Trophoblast cell (in vitro differentiated cells and primary cell): Measurements from ENCODE around the gene ZPBP2.

Source experiments
- DNase-seq, 2 donors: peaks; one replicate each; pipeline ENCODE4 v3.0.0-alpha.2; 2016
- H2AFZ ChIP-seq: 2 replicates; pipeline ENCODE4 v1.6.1; 2013; ENCODE audit warnings: low read length, moderate library complexity, mild to moderate bottlenecking; ENCODE audit not compliant: insufficient read depth, poor library complexity
- H2AK5ac ChIP-seq: 2 replicates; pipeline ENCODE4 v1.6.1; 2013; ENCODE audit warnings: mild to moderate bottlenecking, low read length
- H2BK120ac ChIP-seq: 2 replicates; pipeline ENCODE4 v1.6.1; 2013; ENCODE audit warnings: low read length, mild to moderate bottlenecking, moderate library complexity; ENCODE audit not compliant: insufficient read depth, poor library complexity
- H2BK12ac ChIP-seq: 2 replicates; pipeline ENCODE4 v1.6.1; 2013; ENCODE audit warnings: mild to moderate bottlenecking, low read length, moderate library complexity
- H2BK5ac ChIP-seq: 2 replicates; pipeline ENCODE4 v1.6.1; 2013; ENCODE audit warnings: low read length, low read depth, moderate library complexity, mild to moderate bottlenecking; ENCODE audit not compliant: poor library complexity
- H3K14ac ChIP-seq: 2 replicates; pipeline ENCODE4 v1.6.1; 2013; ENCODE audit warnings: mild to moderate bottlenecking, low read length
- H3K18ac ChIP-seq: 2 replicates; pipeline ENCODE4 v1.6.1; 2013; ENCODE audit warnings: mild to moderate bottlenecking, low read length
- H3K23ac ChIP-seq: 2 replicates; pipeline ENCODE4 v1.6.1; 2013; ENCODE audit warnings: low read length
- H3K27ac ChIP-seq: 2 replicates; pipeline ENCODE4 v1.5.1; 2013; ENCODE audit warnings: low read depth, mild to moderate bottlenecking, inconsistent platforms, low read length, moderate library complexity
- H3K27me3 ChIP-seq: 2 replicates; pipeline ENCODE4 v1.6.1; 2013; ENCODE audit warnings: inconsistent platforms, mild to moderate bottlenecking, low read length, moderate library complexity; ENCODE audit not compliant: insufficient read depth
- H3K36me3 ChIP-seq, 2 experiments: 1 replicate in 1 of 2; 2 replicates in 1 of 2; pipeline ENCODE4 v1.6.1; 2013; ENCODE audit warnings: low read length in 2 of 2, mild to moderate bottlenecking in 2 of 2, moderate library complexity in 1 of 2; ENCODE audit not compliant: insufficient read depth in 2 of 2, control insufficient read depth in 1 of 2
- H3K4ac ChIP-seq: 2 replicates; pipeline ENCODE4 v1.6.1; 2013; ENCODE audit warnings: low read depth, mild to moderate bottlenecking, low read length, moderate library complexity
- H3K4me1 ChIP-seq, 2 experiments: 1 replicate in 1 of 2; 2 replicates in 1 of 2; pipeline ENCODE4 v1.6.1; 2013; ENCODE audit warnings: low read length in 2 of 2, mild to moderate bottlenecking in 2 of 2, moderate library complexity in 1 of 2; ENCODE audit not compliant: insufficient read depth in 2 of 2, control insufficient read depth in 1 of 2
- H3K4me2 ChIP-seq: 2 replicates; pipeline ENCODE4 v1.6.1; 2013; ENCODE audit warnings: inconsistent platforms, mild to moderate bottlenecking, low read length, moderate library complexity
- H3K4me3 ChIP-seq: 2 replicates; pipeline ENCODE4 v1.5.1; 2013; ENCODE audit warnings: mild to moderate bottlenecking, low read depth, low read length, inconsistent platforms
- H3K79me1 ChIP-seq: one replicate; pipeline ENCODE4 v1.6.1; 2013; ENCODE audit warnings: low read length
- H3K79me2 ChIP-seq: 2 replicates; pipeline ENCODE4 v1.6.1; 2013; ENCODE audit warnings: low read length, mild to moderate bottlenecking; ENCODE audit not compliant: control insufficient read depth, insufficient read depth, poor library complexity
- H3K9ac ChIP-seq: 2 replicates; pipeline ENCODE4 v1.6.1; 2013; ENCODE audit warnings: mild to moderate bottlenecking, low read length
- H3K9me3 ChIP-seq: 2 replicates; pipeline ENCODE4 v1.6.1; 2013; ENCODE audit warnings: low read depth, mild to moderate bottlenecking, control low read depth, inconsistent platforms, low read length; ENCODE audit not compliant: insufficient read depth
- H4K12ac ChIP-seq: 2 replicates; pipeline ENCODE4 v1.6.1; 2013; ENCODE audit warnings: low read depth, mild to moderate bottlenecking, low read length, moderate library complexity
- H4K8ac ChIP-seq: 2 replicates; pipeline ENCODE4 v1.6.1; 2013; ENCODE audit warnings: low read depth, mild to moderate bottlenecking, low read length, moderate library complexity
- H4K91ac ChIP-seq: one replicate; pipeline ENCODE4 v1.6.1; 2013; ENCODE audit warnings: low read depth, mild to moderate bottlenecking, low read length, moderate library complexity
- WGBS: extraction: QIAGEN DNeasy Blood & Tissue Kit; methylation state at CpG from one replicate; pipeline ENCODE4 v1.1.7; 2013; ENCODE audit warnings: missing lambda C conversion rate; ENCODE audit not compliant: insufficient read length, insufficient coverage; ENCODE audit errors: extremely low coverage; 5-methylcytosine and 5-hydroxymethylcytosine counted together

ZPBP2 gene

DNA sequence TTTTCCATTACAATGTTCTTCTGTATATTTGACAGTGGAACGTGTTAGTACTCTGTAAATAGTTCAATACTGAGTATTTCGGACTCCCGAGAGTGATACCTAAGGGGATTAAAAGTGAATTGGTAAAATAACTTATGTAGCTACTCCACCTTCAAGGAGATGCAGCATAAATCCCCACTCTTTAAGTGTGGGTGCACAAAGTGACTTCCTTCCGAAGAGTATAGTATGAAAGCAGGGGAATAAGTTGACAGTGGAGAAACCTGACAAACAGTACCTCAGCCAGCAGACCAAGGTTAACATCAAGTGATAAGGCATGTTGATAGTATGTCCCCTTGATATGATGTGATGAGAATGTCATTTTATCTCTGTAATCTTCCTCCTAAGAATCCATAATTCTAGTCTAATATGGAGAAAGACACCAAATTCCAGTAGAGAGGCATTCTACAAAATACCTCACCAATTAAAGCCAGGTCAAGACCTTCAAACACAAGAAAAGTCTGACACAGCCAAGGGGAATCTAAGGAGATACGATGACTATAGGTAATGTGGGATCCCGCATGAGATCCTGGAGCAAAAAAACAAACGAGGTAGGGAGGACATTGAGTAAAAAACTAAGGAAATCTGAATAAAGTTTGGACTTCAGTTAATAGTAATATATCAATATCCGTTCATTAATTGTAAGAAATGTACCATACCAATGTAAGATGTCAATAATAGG is 1.8 kb upstream of the ZPBP2 start:
- Histone ChIP-seq H3K4me2 (no peak overlapping the region), H3K4me1 (no peaks in the 10 kb centered on the region), H3K36me3 (no peaks in the 10 kb centered on the region), H3K14ac (no peak overlapping the region), H3K27me3 (peaks cover 17% of the 10 kb centered on the region), H3K79me2 (no peaks in the 10 kb centered on the region), H3K9ac (no peak overlapping the region), H2BK12ac (no peak overlapping the region), H3K27ac (no peak overlapping the region), H3K4ac (no peak overlapping the region), H3K79me1 (no peaks in the 10 kb centered on the region), H2BK5ac (no peak overlapping the region), H2BK120ac (no peak overlapping the region), H3K9me3 (peaks cover 5% of the 10 kb centered on the region), H3K18ac (no peak overlapping the region), H2AK5ac (no peak overlapping the region), H4K91ac (no peak overlapping the region), H2AFZ (no peak overlapping the region), H3K4me3 (no peak overlapping the region), H4K8ac (no peak overlapping the region), H3K23ac (no peak overlapping the region), H4K12ac (no peak overlapping the region)
- no CpG with 5 or more reads among the region's 8 CpGs for WGBS
- DNase-seq = peak; percentile 53 to 96

DNA sequence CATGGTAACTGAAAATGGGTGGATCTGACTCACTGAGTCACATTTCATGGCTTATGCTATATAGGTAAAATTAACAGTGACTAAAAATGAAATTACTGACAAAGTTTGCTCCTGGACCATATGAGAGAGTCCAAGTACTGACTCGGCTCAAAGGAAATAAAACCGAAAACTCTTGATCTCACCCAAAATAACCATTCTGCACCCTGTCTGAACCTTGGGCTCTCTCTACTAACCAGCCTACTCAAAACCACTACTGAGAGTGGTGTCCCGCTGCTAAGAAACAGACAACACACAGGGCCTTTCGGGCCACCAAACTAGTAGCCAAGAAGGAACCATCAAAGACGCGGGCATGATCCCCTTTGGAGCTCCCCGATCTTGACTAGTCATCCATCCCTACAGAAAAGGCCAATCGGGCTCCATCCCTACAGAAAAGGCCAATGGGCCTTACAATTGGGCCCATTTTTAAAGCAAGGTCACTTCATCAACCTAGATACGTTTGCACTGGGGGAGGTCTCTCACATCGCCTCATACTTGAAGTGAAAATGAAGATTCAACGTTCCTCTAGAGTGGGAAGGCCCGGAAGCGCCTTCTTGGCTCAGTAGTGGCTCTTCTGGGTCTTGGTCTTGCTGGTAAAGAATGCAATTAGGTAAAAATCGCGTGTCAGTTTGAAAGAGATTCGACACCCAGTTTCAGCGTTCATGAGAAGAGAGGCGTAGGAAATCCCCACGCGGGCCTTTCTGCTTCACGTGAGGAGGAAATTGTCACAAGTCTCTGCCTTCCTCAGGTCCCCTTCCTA is 720 bp upstream of the ZPBP2 start:
- no peaks in the 10 kb centered on the region for H3K79me2 ChIP-seq
- H4K8ac ChIP-seq = no peak overlapping the region
- H3K9me3 ChIP-seq = peaks cover 5% of the 10 kb centered on the region
- H2AK5ac ChIP-seq = no peak overlapping the region
- H3K4me3 ChIP-seq = no peak overlapping the region
- H4K12ac ChIP-seq = no peak overlapping the region
- H2BK120ac ChIP-seq = no peak overlapping the region
- no peak for DNase-seq
- H3K18ac ChIP-seq = no peak overlapping the region
- H3K4ac ChIP-seq = no peak overlapping the region
- no peak overlapping the region for H2BK5ac ChIP-seq
- H3K79me1 ChIP-seq = no peaks in the 10 kb centered on the region
- H3K4me1 ChIP-seq = no peaks in the 10 kb centered on the region
- no peak overlapping the region for H3K23ac ChIP-seq
- no peak overlapping the region for H2BK12ac ChIP-seq
- H3K9ac ChIP-seq = no peak overlapping the region
- no peak overlapping the region for H3K27ac ChIP-seq
- no peaks in the 10 kb centered on the region for H3K36me3 ChIP-seq
- H3K14ac ChIP-seq = no peak overlapping the region
- peaks cover 15% of the 10 kb centered on the region for H3K27me3 ChIP-seq
- no CpG with 5 or more reads among the region's 21 CpGs for WGBS
- H4K91ac ChIP-seq = no peak overlapping the region
- no peak overlapping the region for H2AFZ ChIP-seq
- no peak overlapping the region for H3K4me2 ChIP-seq

- Histone ChIP-seq H2AFZ (no peak overlapping the region), H4K91ac (no peak overlapping the region), H3K9ac (no peak overlapping the region), H2BK12ac (no peak overlapping the region), H4K12ac (no peak overlapping the region), H3K79me1 (no peaks in the 10 kb centered on the region), H3K18ac (no peak overlapping the region), H3K36me3 (no peaks in the 10 kb centered on the region), H3K79me2 (no peaks in the 10 kb centered on the region), H3K4me3 (no peak overlapping the region), H2AK5ac (no peak overlapping the region), H3K27me3 (peaks cover 13% of the 10 kb centered on the region), H2BK5ac (no peak overlapping the region), H3K14ac (no peak overlapping the region), H3K4me1 (no peaks in the 10 kb centered on the region), H2BK120ac (no peak overlapping the region), H3K9me3 (peaks cover 5% of the 10 kb centered on the region), H3K27ac (no peak overlapping the region), H3K4me2 (no peak overlapping the region), H4K8ac (no peak overlapping the region), H3K23ac (no peak overlapping the region), H3K4ac (no peak overlapping the region)
- DNase-seq = no peak
- WGBS = no CpG with 5 or more reads among the region's 17 CpGs
Observed at GRCh38 chr17:39868554-39868942, 546 bp downstream of the ZPBP2 start.

GRCh38 chr17:39870776-39871175 is 2.8 kb downstream of the ZPBP2 start:
- Histone ChIP-seq H3K4me2 (no peak overlapping the region), H2BK5ac (no peak overlapping the region), H3K4ac (no peak overlapping the region), H3K36me3 (no peaks in the 10 kb centered on the region), H2AK5ac (no peak overlapping the region), H3K27me3 (no peaks in the 10 kb centered on the region), H3K27ac (no peak overlapping the region), H2AFZ (no peak overlapping the region), H4K91ac (no peak overlapping the region), H3K23ac (no peak overlapping the region), H2BK12ac (no peak overlapping the region), H3K18ac (no peak overlapping the region), H4K8ac (no peak overlapping the region), H3K79me2 (no peaks in the 10 kb centered on the region), H2BK120ac (no peak overlapping the region), H3K14ac (no peak overlapping the region), H3K4me1 (no peaks in the 10 kb centered on the region), H3K79me1 (no peaks in the 10 kb centered on the region), H3K9me3 (peaks cover 5% of the 10 kb centered on the region), H4K12ac (no peak overlapping the region), H3K9ac (no peak overlapping the region), H3K4me3 (no peak overlapping the region)
- no peak for DNase-seq
- WGBS = no CpG with 5 or more reads among the region's 1 CpG
